CD4-positive, alpha-beta T cell treated with Interferon gamma for 1 hour (primary cell): ENCODE results near the gene TOR1AIP2.
"Not testable (repeated sequence)": the region's sequence is repeated elsewhere in the genome, so short reads cannot be mapped to it uniquely, and the experiment has no call there.

Source experiments
- DNase-seq: peaks from one replicate; pipeline ENCODE4 v3.0.0-alpha.2; 2020

Gene TOR1AIP2

GRCh38 chr1:179805291-179806195 is 72.1 kb downstream of the TOR1AIP2 start:
- DNase-seq = no peak

GRCh38 chr1:179804417-179804816 is 73.2 kb downstream of the TOR1AIP2 start:
- DNase-seq = not testable (repeated sequence)

GRCh38 chr1:179803918-179804317 is 73.7 kb downstream of the TOR1AIP2 start:
- DNase-seq = no peak

GRCh38 chr1:179803104-179803503 is 74.5 kb downstream of the TOR1AIP2 start:
- no peak for DNase-seq

GRCh38 chr1:179800481-179800880 is 77.1 kb downstream of the TOR1AIP2 start:
- no peak for DNase-seq

- DNase-seq = no peak
Observed at GRCh38 chr1:179798864-179799516, 78.6 kb downstream of the TOR1AIP2 start.

- no peak for DNase-seq
Observed at GRCh38 chr1:179798213-179798863, 79.3 kb downstream of the TOR1AIP2 start.

GRCh38 chr1:179794669-179795068 is 82.9 kb downstream of the TOR1AIP2 start:
- no peak for DNase-seq

- DNase-seq = no peak
Observed at GRCh38 chr1:179794146-179794545, 83.5 kb downstream of the TOR1AIP2 start.

GRCh38 chr1:179793281-179793680 is 84.3 kb downstream of the TOR1AIP2 start:
- no peak for DNase-seq
